ENCODE measurements around the gene AKAP6. TPM values are rescaled to one million over a fixed set of nuclear protein-coding genes. Genes with fewer than 3 reads are reported as not detected.

The AKAP6 gene
- total and polyA plus RNA-seq, 2 of the 8 experiments (the other 6 are each of a cell fraction or from before 2014, with no cell fraction given): 0.09 to 0.89 TPM

- TF ChIP-seq CHD7 (IDR thresholded peaks at IDR 0.05; ENCODE audit: insufficient replicate concordance, low read length): no peak
- no peak for TF ChIP-seq KDM1A (IDR thresholded peaks at IDR 0.05; ENCODE audit: borderline replicate concordance, low read length)
- no peak for TF ChIP-seq RAD21 (IDR thresholded peaks at IDR 0.05 in 1 of 2, conservative IDR thresholded peaks at IDR 0.05 in 1 of 2; ENCODE audit: low read depth in 2 of 2, low read length in 2 of 2)
- TF ChIP-seq ASH2L (IDR thresholded peaks at IDR 0.05; ENCODE audit: low read length): no peak
- TF ChIP-seq SRF (IDR thresholded peaks at IDR 0.05; ENCODE audit: low read depth, low read length): no peak
- TF ChIP-seq KDM4A (IDR thresholded peaks at IDR 0.05; ENCODE audit: low read depth, low read length, severe bottlenecking): no peak
- TF ChIP-seq CTCF (IDR thresholded peaks at IDR 0.05; ENCODE audit: control extremely low read depth in 1 of 3, insufficient read depth in 1 of 3, low read depth in 1 of 3, low read length in 3 of 3): no peak
- no peak for TF ChIP-seq PHF8 (conservative IDR thresholded peaks at IDR 0.05; ENCODE audit: low read depth, low read length)
These were observed 402.2 kb downstream of the AKAP6 start (continued) for GRCh38 chr14:32731249-32731648.
